Measurements from ENCODE around the gene ETV5. TPM values are rescaled to one million over a fixed set of nuclear protein-coding genes. Genes with fewer than 3 reads are reported as not detected.

The ETV5 gene
- total and polyA plus RNA-seq, 2 donors (not counting 3 experiments of a cell fraction or from before 2014, with no cell fraction given) = 8.8 to 40.9 TPM

GRCh38 chr3:186154641-186155040 lies 45.8 kb upstream of the ETV5 start:
- intact Hi-C loops (cut with micrococcal nuclease) (no loop called here), dilution Hi-C loops (cut with MboI; ENCODE audit: extremely low pct_ligation_motif_present, low sequenced_read_pairs) (no loop called here)
- Histone ChIP-seq H3K4me3 (replicated peaks in 1 of 3; ENCODE audit: insufficient read depth in 1 of 3, low read depth in 1 of 3, low read length in 3 of 3) (no peak overlapping the region), H3K4me2 (ENCODE audit: insufficient read depth, low read length) (no peak overlapping the region), H3K9ac (replicated peaks; ENCODE audit: extremely low read depth, insufficient read depth, low read length) (no peak overlapping the region), H3K9me3 (replicated peaks; ENCODE audit: control insufficient read depth, insufficient read depth, low read length) (no peaks in the 10 kb centered on the region), H3K79me2 (ENCODE audit: control insufficient read depth, insufficient read depth, low read length) (no peaks in the 10 kb centered on the region), H3K4me1 (ENCODE audit: control insufficient read depth, extremely low read depth, insufficient read depth, low read length) (no peaks in the 10 kb centered on the region), H2AFZ (ENCODE audit: low read depth, low read length) (no peak overlapping the region), H3K9me1 (replicated peaks; ENCODE audit: control insufficient read depth, extremely low read depth, insufficient read depth, low read length) (no peaks in the 10 kb centered on the region), H3K27ac (ENCODE audit: insufficient read depth, low read depth, low read length) (no peak overlapping the region), H3K27me3 (ENCODE audit: control insufficient read depth in 2 of 2, insufficient read depth in 2 of 2, low read length in 2 of 2) (no peaks in the 10 kb centered on the region), H3K36me3 (ENCODE audit: control insufficient read depth in 2 of 2, extremely low read depth in 1 of 2, insufficient read depth in 2 of 2, low read length in 2 of 2) (no peaks in the 10 kb centered on the region), H4K20me1 (replicated peaks; ENCODE audit: control insufficient read depth, extremely low read depth, insufficient read depth, low read length) (no peaks in the 10 kb centered on the region)
- CTCF ChIA-PET = no interaction called here
- POLR2A ChIA-PET = no interaction called here
- FAIRE-seq = no peak
- no peak for TF ChIP-seq EZH2 (IDR thresholded peaks at IDR 0.05; ENCODE audit: borderline replicate concordance, low read depth, low read length, severe bottlenecking)
- TF ChIP-seq JUN (IDR thresholded peaks at IDR 0.05; ENCODE audit: borderline replicate concordance, insufficient read depth, insufficient read length, low read depth) = no peak
- no peak for TF ChIP-seq MAX (IDR thresholded peaks at IDR 0.05; ENCODE audit: insufficient read depth, insufficient read length)
- no peak for TF ChIP-seq CTCF (IDR thresholded peaks at IDR 0.05; ENCODE audit: extremely low read depth in 1 of 2, insufficient read depth in 1 of 2, low read depth in 1 of 2, low read length in 2 of 2)
- TF ChIP-seq MYC (IDR thresholded peaks at IDR 0.05; ENCODE audit: low read depth, low read length) = no peak
- no peak for TF ChIP-seq POLR2AphosphoS5 (IDR thresholded peaks at IDR 0.05; ENCODE audit: insufficient read depth, low read depth, low read length)
- DNase-seq (ENCODE audit: low read depth, low spot score) = no peak
- no TSS peak for BruUV-seq (replicated peaks)
